Lung (tissue), 12 donors: ENCODE measurements around the gene RSAD2. TPM values are rescaled to one million over a fixed set of nuclear protein-coding genes. Genes with fewer than 3 reads are reported as not detected.

Experiments
- ATAC-seq: fragments of 200-7000 bp; cut with Tn5 transposase; one replicate; pipeline ENCODE4 v1.9.1; 2020; ENCODE audit warnings: moderate number of reproducible peaks; ENCODE audit not compliant: insufficient read depth, low FRiP score
- DNase-seq, 3 donors: peaks; one replicate each; pipeline ENCODE4 v3.0.0-alpha.2; 2013 to 2017
- H3K27ac ChIP-seq, 2 donors: one replicate each; pipeline ENCODE4 v1.5.1; 2013; ENCODE audit warnings: mild to moderate bottlenecking in 2 of 2, moderate library complexity in 2 of 2, control low read depth in 1 of 2, inconsistent platforms in 1 of 2, low read depth in 1 of 2, low read length in 1 of 2
- H3K27me3 ChIP-seq, 3 donors: one replicate each; pipeline ENCODE4 v1.5.1; 2013; ENCODE audit warnings: low read length in 2 of 3; ENCODE audit not compliant: control insufficient read depth in 3 of 3, insufficient read depth in 3 of 3
- H3K36me3 ChIP-seq, 4 donors: one replicate each; pipeline ENCODE4 v1.5.1; 2013; ENCODE audit warnings: low read length in 4 of 4, mild to moderate bottlenecking in 1 of 4, moderate library complexity in 1 of 4; ENCODE audit not compliant: control insufficient read depth in 4 of 4, insufficient read depth in 4 of 4
- H3K4me1 ChIP-seq, 5 donors: one replicate each; pipeline ENCODE4 v1.5.1; 2013; ENCODE audit warnings: low read length in 5 of 5, mild to moderate bottlenecking in 2 of 5, moderate library complexity in 1 of 5; ENCODE audit not compliant: control insufficient read depth in 5 of 5, insufficient read depth in 5 of 5
- H3K4me3 ChIP-seq: one replicate; pipeline ENCODE4 v1.5.1; 2013; ENCODE audit warnings: mild to moderate bottlenecking, control low read depth, moderate library complexity
- H3K9ac ChIP-seq, 2 donors: one replicate each; pipeline ENCODE4 v1.5.1; 2013; ENCODE audit warnings: low read length in 2 of 2, control low read depth in 1 of 2; ENCODE audit not compliant: insufficient read depth in 1 of 2
- H3K9me3 ChIP-seq, 4 donors: one replicate each; pipeline ENCODE4 v1.5.1; 2013; ENCODE audit warnings: low read length in 3 of 4, mild to moderate bottlenecking in 1 of 4, moderate library complexity in 1 of 4; ENCODE audit not compliant: control insufficient read depth in 4 of 4, insufficient read depth in 3 of 4
- WGBS, 2 donors: extraction: QIAGEN DNeasy Blood & Tissue Kit; methylation state at CpG; one replicate each; pipeline ENCODE4 v1.1.7; 2013; 5-methylcytosine and 5-hydroxymethylcytosine counted together
- polyA plus RNA-seq, 2 donors: library from polyadenylated mRNA; stranded (reverse); fragments of 200-250 nt; gene quantifications; one replicate each; pipeline ENCODE4 v1.2.1, GENCODE V29; 2013
- total RNA-seq, 2 donors: library from RNA; depleted of rRNA in 1 of 2; stranded (reverse); fragments of >200 nt in 1 of 2; gene quantifications; one replicate each; pipeline ENCODE4 v1.2.1, GENCODE V29; 2014 to 2021
- TF ChIP-seq, protein P1 (sequence below): IDR thresholded peaks from 2 replicates; pipeline ENCODE4 v1.5.1; 2012; ENCODE audit warnings: mild to moderate bottlenecking; ENCODE audit errors: control extremely low read depth, extremely low read depth
- donor health status: control.
- donor health status: control.
- donor health status: Bipolar disorder and iron deficiency.
- donor health status: healthy.
- donor health status: DM: yes; HTN: yes; CAD: no.

Gene RSAD2
- total and polyA plus RNA-seq, 4 donors = 3.3 to 13.2 (median 12.0) TPM

- H3K9ac ChIP-seq = peak overlapping the region in 1 of 2 donors; percentile 39
- no peaks in the 10 kb centered on the region for H3K27me3 ChIP-seq
- peak overlapping the region; percentile 83 for H3K4me3 ChIP-seq
- H3K27ac ChIP-seq = peak overlapping the region; percentile 77 to 85
- no peaks in the 10 kb centered on the region for H3K36me3 ChIP-seq
- TF ChIP-seq, protein P1, sequence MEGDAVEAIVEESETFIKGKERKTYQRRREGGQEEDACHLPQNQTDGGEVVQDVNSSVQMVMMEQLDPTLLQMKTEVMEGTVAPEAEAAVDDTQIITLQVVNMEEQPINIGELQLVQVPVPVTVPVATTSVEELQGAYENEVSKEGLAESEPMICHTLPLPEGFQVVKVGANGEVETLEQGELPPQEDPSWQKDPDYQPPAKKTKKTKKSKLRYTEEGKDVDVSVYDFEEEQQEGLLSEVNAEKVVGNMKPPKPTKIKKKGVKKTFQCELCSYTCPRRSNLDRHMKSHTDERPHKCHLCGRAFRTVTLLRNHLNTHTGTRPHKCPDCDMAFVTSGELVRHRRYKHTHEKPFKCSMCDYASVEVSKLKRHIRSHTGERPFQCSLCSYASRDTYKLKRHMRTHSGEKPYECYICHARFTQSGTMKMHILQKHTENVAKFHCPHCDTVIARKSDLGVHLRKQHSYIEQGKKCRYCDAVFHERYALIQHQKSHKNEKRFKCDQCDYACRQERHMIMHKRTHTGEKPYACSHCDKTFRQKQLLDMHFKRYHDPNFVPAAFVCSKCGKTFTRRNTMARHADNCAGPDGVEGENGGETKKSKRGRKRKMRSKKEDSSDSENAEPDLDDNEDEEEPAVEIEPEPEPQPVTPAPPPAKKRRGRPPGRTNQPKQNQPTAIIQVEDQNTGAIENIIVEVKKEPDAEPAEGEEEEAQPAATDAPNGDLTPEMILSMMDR = no peak
- DNase-seq (peak in 2 of 3 donors; percentile 27 to 35), ATAC-seq (no peak)
- H3K4me1 ChIP-seq = peaks cover 12 to 33% (median 15%) of the 10 kb centered on the region in 5 donors
- WGBS, 2 donors = 0 to 1% methylated on average over 36 to 68 of the region's 68 CpGs
- H3K9me3 ChIP-seq = no peaks in the 10 kb centered on the region
These were observed 40.3 kb downstream of the RSAD2 start for GRCh38 chr2:6917761-6918421.

DNA sequence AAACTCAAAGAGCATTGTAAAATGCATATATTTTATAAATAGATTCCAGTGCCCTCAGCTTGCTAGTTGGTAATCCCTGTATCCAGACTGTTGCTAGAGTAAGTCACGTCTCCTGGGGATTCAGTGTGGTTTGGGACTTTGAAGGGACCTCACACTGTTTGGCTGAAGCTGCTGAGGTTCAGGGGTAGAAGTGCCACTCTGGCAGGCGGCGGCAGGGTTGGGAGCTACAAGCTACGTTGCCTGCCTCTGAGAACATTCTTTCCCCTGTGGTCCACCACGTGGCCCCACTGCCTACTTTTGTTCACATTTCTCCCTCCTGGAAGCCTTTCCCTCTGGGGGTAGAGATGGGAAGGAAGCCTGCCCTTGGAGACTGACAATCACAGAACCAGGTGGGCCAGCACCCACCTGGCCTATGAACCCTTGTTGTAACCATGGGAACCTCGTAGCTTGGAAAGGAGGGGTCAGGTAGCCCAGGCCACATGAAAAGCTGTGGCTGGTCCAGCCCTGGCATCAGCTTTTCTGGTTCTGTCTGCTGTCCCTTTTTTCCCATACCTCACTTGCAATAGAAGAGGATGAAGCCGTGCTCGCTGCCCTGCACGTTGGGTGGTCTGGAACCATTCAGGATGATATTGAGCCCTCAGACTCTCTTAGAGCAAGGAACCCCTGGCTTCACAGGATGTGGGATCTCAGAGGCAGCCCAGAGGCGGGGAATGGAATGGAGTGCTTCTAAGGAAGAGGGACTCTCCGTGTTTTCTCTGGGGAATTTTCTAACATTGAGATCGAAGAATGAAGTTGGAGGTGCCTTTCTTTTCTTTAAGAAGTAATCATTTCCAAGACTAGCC is 42.5 kb downstream of the RSAD2 start:
- WGBS, 2 donors = 79 to 80% methylated on average over 12 of the region's 12 CpGs
- no peak for ATAC-seq

DNA sequence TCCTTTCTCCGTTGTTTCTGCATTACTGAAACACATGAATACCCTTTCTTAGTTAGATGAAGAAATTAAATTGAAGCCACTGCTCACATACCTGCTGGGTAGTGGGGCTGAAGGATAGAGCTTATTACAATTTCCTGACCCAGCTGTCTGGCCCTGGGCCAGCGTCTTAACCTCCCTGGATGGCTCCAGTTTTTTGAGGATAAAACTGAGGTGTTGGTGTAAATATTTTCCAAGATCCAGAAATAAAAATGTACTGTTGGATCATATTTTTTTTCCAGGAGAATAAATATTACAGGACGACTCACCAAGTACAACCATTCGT is 43.1 kb downstream of the RSAD2 start:
- 71 to 77% methylated on average over 4 of the region's 4 CpGs for WGBS, 2 donors
- Histone ChIP-seq H3K4me3 (no peak overlapping the region), H3K36me3 (no peaks in the 10 kb centered on the region), H3K9me3 (no peaks in the 10 kb centered on the region), H3K27me3 (no peaks in the 10 kb centered on the region), H3K27ac (no peak overlapping the region), H3K4me1 (peaks cover 15 to 47% (median 19%) of the 10 kb centered on the region in 5 donors), H3K9ac (no peak overlapping the region)
- DNase-seq (no peak), ATAC-seq (no peak)
- TF ChIP-seq, protein P1 = no peak

More for the DNA sequence above, 42.5 kb downstream of the RSAD2 start:
- H3K4me3 ChIP-seq = no peak overlapping the region
- no peaks in the 10 kb centered on the region for H3K36me3 ChIP-seq
- peak overlapping the region in 1 of 2 donors; percentile 27 for H3K27ac ChIP-seq
- H3K4me1 ChIP-seq = peaks cover 14 to 41% (median 17%) of the 10 kb centered on the region in 5 donors
- DNase-seq = peak in 1 of 3 donors; percentile 19
- no peaks in the 10 kb centered on the region for H3K27me3 ChIP-seq
- TF ChIP-seq, protein P1 = no peak
- H3K9ac ChIP-seq = no peak overlapping the region
- H3K9me3 ChIP-seq = no peaks in the 10 kb centered on the region
